ENCODE data around the gene FAM98C. TPM values are rescaled to one million over a fixed set of nuclear protein-coding genes. Genes with fewer than 3 reads are reported as not detected.

Gene FAM98C
- total RNA-seq, 1 experiment from 2014 or later, result 10.2 TPM

- TF ChIP-seq CBFB (CRISPR knock-in tag; IDR thresholded peaks at IDR 0.05; ENCODE audit: low read depth) (no peak), PRDM15 (CRISPR knock-in tag; IDR thresholded peaks at IDR 0.05) (no peak), ATF2 (CRISPR knock-in tag; IDR thresholded peaks at IDR 0.05; ENCODE audit: borderline replicate concordance, low read depth) (no peak), ZNF423 (CRISPR knock-in tag; IDR thresholded peaks at IDR 0.05) (no peak), ZSCAN18 (CRISPR knock-in tag; IDR thresholded peaks at IDR 0.05) (no peak), CREB1 (CRISPR knock-in tag; IDR thresholded peaks at IDR 0.05) (no peak), KAT7 (CRISPR knock-in tag; IDR thresholded peaks at IDR 0.05; ENCODE audit: borderline replicate concordance) (no peak), STAT6 (CRISPR knock-in tag; conservative IDR thresholded peaks at IDR 0.05; ENCODE audit: low read depth) (no peak), ZNF396 (CRISPR knock-in tag; IDR thresholded peaks at IDR 0.05; ENCODE audit: borderline replicate concordance) (no peak), USF2 (CRISPR knock-in tag; IDR thresholded peaks at IDR 0.05) (no peak)
- TF ChIP-seq, protein P1, sequence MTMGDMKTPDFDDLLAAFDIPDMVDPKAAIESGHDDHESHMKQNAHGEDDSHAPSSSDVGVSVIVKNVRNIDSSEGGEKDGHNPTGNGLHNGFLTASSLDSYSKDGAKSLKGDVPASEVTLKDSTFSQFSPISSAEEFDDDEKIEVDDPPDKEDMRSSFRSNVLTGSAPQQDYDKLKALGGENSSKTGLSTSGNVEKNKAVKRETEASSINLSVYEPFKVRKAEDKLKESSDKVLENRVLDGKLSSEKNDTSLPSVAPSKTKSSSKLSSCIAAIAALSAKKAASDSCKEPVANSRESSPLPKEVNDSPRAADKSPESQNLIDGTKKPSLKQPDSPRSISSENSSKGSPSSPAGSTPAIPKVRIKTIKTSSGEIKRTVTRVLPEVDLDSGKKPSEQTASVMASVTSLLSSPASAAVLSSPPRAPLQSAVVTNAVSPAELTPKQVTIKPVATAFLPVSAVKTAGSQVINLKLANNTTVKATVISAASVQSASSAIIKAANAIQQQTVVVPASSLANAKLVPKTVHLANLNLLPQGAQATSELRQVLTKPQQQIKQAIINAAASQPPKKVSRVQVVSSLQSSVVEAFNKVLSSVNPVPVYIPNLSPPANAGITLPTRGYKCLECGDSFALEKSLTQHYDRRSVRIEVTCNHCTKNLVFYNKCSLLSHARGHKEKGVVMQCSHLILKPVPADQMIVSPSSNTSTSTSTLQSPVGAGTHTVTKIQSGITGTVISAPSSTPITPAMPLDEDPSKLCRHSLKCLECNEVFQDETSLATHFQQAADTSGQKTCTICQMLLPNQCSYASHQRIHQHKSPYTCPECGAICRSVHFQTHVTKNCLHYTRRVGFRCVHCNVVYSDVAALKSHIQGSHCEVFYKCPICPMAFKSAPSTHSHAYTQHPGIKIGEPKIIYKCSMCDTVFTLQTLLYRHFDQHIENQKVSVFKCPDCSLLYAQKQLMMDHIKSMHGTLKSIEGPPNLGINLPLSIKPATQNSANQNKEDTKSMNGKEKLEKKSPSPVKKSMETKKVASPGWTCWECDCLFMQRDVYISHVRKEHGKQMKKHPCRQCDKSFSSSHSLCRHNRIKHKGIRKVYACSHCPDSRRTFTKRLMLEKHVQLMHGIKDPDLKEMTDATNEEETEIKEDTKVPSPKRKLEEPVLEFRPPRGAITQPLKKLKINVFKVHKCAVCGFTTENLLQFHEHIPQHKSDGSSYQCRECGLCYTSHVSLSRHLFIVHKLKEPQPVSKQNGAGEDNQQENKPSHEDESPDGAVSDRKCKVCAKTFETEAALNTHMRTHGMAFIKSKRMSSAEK (CRISPR knock-in tag; IDR thresholded peaks at IDR 0.05; ENCODE audit: borderline replicate concordance), result no peak
- TF ChIP-seq, protein P2, sequence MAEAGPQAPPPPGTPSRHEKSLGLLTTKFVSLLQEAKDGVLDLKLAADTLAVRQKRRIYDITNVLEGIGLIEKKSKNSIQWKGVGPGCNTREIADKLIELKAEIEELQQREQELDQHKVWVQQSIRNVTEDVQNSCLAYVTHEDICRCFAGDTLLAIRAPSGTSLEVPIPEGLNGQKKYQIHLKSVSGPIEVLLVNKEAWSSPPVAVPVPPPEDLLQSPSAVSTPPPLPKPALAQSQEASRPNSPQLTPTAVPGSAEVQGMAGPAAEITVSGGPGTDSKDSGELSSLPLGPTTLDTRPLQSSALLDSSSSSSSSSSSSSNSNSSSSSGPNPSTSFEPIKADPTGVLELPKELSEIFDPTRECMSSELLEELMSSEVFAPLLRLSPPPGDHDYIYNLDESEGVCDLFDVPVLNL (CRISPR knock-in tag; IDR thresholded peaks at IDR 0.05; ENCODE audit: borderline replicate concordance, low read depth), result no peak
Measured at GRCh38 chr19:38421856-38422255, 19.0 kb downstream of the FAM98C start (continued).

Data from WTC11 (cell line).